ENCODE results near the gene ABCA9.

ABCA9 gene

DNA sequence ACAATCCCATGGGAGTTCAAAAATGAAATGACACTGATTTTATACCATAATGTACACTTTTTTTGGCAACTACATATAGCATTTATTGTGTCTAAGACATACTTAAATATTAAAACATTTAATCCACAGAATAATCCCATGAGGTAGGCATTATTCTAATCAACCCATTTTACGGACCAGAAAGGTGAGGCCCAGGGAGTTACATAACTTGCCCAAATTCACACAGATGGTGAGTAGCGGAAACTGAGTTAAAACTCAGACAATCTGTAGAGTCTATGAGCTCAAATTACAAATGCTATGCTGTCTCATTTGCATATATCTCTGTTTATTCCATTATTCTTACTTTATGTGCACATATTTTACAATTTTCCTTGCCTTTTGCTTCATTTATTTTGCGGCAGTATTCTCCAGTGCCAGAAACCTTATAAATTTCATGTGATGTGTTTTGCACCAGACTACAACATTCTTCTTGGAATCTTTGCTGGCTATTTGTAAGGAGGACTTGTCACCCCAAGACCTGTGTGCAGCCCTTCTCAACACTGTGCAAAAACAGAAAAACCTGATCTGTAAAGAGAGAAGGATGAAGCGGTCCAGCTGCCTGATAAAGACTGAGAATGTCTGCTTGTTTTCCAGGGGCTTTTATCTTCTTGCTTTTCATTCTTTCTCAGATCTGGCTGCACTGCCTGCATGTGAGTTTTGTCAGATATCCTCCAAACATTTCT is 2.3 kb upstream of the ABCA9 start:
- Histone ChIP-seq H3K4me3 (ENCODE audit: low read length) (no peak overlapping the region), H3K27ac (ENCODE audit: low read depth, low read length) (no peak overlapping the region), H3K9ac (ENCODE audit: low read length) (no peak overlapping the region), H3K27me3 (ENCODE audit: control insufficient read depth, insufficient read depth, low read length) (no peaks in the 10 kb centered on the region), H3K4me1 (ENCODE audit: control insufficient read depth, insufficient read depth, low read length) (no peaks in the 10 kb centered on the region), H3K36me3 (ENCODE audit: control insufficient read depth, insufficient read depth, low read length) (no peaks in the 10 kb centered on the region)

- Histone ChIP-seq H3K4me1 (ENCODE audit: control insufficient read depth, insufficient read depth, low read length) (no peaks in the 10 kb centered on the region), H3K27me3 (ENCODE audit: control insufficient read depth, insufficient read depth, low read length) (no peaks in the 10 kb centered on the region), H3K36me3 (ENCODE audit: control insufficient read depth, insufficient read depth, low read length) (no peaks in the 10 kb centered on the region), H3K9ac (ENCODE audit: low read length) (no peak overlapping the region), H3K27ac (ENCODE audit: low read depth, low read length) (no peak overlapping the region), H3K4me3 (ENCODE audit: low read length) (no peak overlapping the region)
Measured at GRCh38 chr17:69061721-69062556, 1.2 kb upstream of the ABCA9 start.

DNA sequence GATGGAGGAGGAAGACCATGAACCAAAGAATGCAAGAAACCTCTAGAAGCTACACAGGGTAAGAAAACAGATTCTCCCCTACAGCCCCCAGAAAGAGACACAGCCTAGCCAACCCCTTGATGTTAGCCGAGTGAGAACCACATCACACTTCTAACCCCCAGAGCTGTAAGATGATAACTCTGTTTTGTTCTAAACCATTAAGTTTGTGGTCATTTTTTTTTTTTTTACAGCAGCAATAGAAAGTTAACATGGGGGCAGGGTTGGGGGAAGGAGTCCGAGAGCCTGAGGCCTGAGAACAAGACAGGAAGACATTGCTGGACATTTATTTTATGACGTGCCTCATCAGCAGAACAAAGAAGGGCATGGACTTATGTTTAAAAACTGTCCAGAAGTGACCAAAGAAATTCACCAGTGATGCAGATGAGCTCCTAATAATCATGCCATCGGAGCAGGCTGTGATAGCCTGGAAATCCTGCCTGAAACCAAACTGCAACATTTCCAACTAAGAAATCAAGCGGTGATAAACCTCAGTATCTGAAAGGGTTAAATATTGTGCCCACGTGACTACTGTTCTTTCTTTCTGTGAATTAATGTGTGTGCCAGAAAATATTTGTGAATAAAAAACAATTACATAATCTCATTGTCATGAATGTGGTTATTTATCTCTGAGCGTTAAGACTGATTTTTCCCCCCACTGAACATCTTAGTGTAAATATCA is 1.1 kb downstream of the ABCA9 start:
- Histone ChIP-seq H3K27ac (ENCODE audit: low read depth, low read length) (no peak overlapping the region), H3K4me3 (ENCODE audit: low read length) (no peak overlapping the region), H3K36me3 (ENCODE audit: control insufficient read depth, insufficient read depth, low read length) (no peaks in the 10 kb centered on the region)

DNA sequence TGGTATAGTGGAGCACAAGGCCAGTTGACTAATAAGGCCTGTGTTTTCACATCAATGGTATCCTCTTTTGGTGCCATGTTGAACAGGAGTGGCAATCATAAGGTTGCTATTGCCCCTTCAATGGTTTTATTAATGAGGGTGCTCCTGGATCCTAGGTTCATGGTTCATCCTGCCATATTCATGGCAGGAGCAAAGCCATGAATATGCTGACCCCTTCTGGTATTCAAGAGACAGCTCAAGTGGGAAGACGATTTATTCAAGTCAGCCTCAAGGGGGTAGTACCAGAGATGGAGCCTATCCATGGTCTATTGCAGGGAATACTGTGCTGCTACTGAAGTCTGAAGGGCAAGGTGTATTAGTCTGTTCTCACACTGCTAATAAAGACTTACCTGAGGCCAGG is 2.6 kb downstream of the ABCA9 start:
- Histone ChIP-seq H3K9ac (ENCODE audit: low read length) (no peak overlapping the region), H3K4me1 (ENCODE audit: control insufficient read depth, insufficient read depth, low read length) (no peaks in the 10 kb centered on the region), H3K36me3 (ENCODE audit: control insufficient read depth, insufficient read depth, low read length) (no peaks in the 10 kb centered on the region), H3K27me3 (ENCODE audit: control insufficient read depth, insufficient read depth, low read length) (no peaks in the 10 kb centered on the region), H3K27ac (ENCODE audit: low read depth, low read length) (no peak overlapping the region), H3K4me3 (ENCODE audit: low read length) (no peak overlapping the region)

More for the DNA sequence above, 1.1 kb downstream of the ABCA9 start:
- H3K27me3 ChIP-seq (ENCODE audit: control insufficient read depth, insufficient read depth, low read length): no peaks in the 10 kb centered on the region
- H3K4me1 ChIP-seq (ENCODE audit: control insufficient read depth, insufficient read depth, low read length): no peaks in the 10 kb centered on the region
- no peak overlapping the region for H3K9ac ChIP-seq (ENCODE audit: low read length)

- Histone ChIP-seq H3K27me3 (ENCODE audit: control insufficient read depth, insufficient read depth, low read length) (no peaks in the 10 kb centered on the region), H3K36me3 (ENCODE audit: control insufficient read depth, insufficient read depth, low read length) (no peaks in the 10 kb centered on the region), H3K4me3 (ENCODE audit: low read length) (no peak overlapping the region), H3K4me1 (ENCODE audit: control insufficient read depth, insufficient read depth, low read length) (no peaks in the 10 kb centered on the region), H3K27ac (ENCODE audit: low read depth, low read length) (no peak overlapping the region), H3K9ac (ENCODE audit: low read length) (no peak overlapping the region)
Measured at GRCh38 chr17:69057280-69057679, 3.4 kb downstream of the ABCA9 start.

GRCh38 chr17:69056179-69056823 is 4.4 kb downstream of the ABCA9 start:
- H3K36me3 ChIP-seq (ENCODE audit: control insufficient read depth, insufficient read depth, low read length): no peaks in the 10 kb centered on the region
- H3K27ac ChIP-seq (ENCODE audit: low read depth, low read length): no peak overlapping the region
- H3K4me3 ChIP-seq (ENCODE audit: low read length): no peak overlapping the region
- no peak overlapping the region for H3K9ac ChIP-seq (ENCODE audit: low read length)
- no peaks in the 10 kb centered on the region for H3K27me3 ChIP-seq (ENCODE audit: control insufficient read depth, insufficient read depth, low read length)
- no peaks in the 10 kb centered on the region for H3K4me1 ChIP-seq (ENCODE audit: control insufficient read depth, insufficient read depth, low read length)

DNA sequence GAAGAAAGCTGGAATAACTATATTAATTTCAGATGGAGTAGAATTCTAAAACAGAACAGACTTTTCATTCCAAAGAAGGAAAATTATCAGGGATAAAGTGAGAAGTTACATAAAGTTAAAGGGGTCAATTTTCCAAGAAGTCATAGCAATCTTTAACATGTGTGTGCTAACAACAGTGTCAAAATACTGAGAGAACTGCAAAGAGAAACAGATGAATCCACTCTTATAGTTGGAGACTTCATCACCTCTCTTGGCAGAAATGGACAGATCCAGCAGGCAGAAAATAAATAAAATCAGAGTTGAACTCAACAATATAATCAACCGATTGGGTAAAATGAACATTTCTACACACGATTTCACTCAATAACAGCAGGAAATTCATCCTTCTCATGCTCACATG is 5.4 kb downstream of the ABCA9 start:
- Histone ChIP-seq H3K9ac (ENCODE audit: low read length) (no peak overlapping the region), H3K4me3 (ENCODE audit: low read length) (no peak overlapping the region), H3K4me1 (ENCODE audit: control insufficient read depth, insufficient read depth, low read length) (no peaks in the 10 kb centered on the region), H3K27ac (ENCODE audit: low read depth, low read length) (no peak overlapping the region), H3K36me3 (ENCODE audit: control insufficient read depth, insufficient read depth, low read length) (no peaks in the 10 kb centered on the region), H3K27me3 (ENCODE audit: control insufficient read depth, insufficient read depth, low read length) (no peaks in the 10 kb centered on the region)

DNA sequence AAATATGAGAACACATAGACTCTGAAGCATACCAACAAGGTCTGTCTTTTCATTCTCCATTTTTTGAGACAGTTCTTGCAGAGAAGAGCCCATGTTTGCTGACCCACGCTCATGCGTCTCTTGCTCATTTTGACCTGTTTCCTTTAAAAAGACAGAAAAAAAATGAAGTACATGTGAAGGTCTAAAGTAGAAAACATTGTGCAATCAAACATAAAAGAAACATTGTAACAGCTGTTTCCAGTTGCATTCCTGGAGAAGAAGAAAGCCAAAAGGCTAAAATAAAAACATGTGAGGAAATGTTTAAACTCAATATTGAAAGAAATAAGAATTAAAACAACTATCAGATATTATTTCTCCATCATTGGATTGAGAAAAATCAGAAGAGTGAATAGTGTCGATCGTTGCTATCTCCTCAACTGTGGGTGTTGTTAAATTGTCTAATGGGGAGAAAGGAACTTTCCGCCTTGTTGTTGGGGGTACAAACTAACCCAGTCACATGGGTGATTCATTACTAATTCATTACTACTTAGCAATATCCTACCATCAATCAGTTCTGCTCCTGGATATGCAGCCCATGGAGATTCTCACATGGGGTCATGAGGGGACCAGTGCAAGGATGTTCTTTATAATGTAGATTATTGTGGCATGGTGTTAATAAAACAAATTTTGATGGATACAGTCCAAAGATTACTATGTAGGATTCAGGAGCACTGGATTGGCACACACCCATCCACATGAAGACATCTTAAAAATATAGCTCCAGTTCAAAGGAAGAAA is 9.5 kb downstream of the ABCA9 start:
- no peak overlapping the region for H3K9ac ChIP-seq (ENCODE audit: low read length)
- no peak overlapping the region for H3K27ac ChIP-seq (ENCODE audit: low read depth, low read length)
- no peak overlapping the region for H3K4me3 ChIP-seq (ENCODE audit: low read length)
- H3K36me3 ChIP-seq (ENCODE audit: control insufficient read depth, insufficient read depth, low read length): no peaks in the 10 kb centered on the region
- no peaks in the 10 kb centered on the region for H3K4me1 ChIP-seq (ENCODE audit: control insufficient read depth, insufficient read depth, low read length)
- no peaks in the 10 kb centered on the region for H3K27me3 ChIP-seq (ENCODE audit: control insufficient read depth, insufficient read depth, low read length)

DNA sequence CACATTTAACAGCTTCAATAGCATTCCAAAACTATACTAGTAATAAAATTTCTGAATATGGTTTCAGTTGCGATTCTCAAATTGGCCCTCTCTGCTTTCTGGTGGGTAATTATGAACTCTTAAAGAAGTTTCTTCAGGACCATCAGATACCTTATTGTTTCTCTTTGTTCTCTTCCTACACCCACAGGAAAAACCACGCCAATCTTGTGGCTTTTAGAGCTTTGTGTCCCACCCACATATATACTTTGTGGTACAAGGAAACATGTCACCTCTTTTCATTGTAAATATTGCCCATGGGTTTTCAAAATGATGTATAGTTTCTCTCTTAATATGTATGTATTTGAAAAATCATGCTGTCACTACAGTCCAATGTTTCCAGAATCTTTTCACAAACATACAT is 12.1 kb downstream of the ABCA9 start:
- no peaks in the 10 kb centered on the region for H3K4me1 ChIP-seq (ENCODE audit: control insufficient read depth, insufficient read depth, low read length)
- no peaks in the 10 kb centered on the region for H3K27me3 ChIP-seq (ENCODE audit: control insufficient read depth, insufficient read depth, low read length)
- no peaks in the 10 kb centered on the region for H3K36me3 ChIP-seq (ENCODE audit: control insufficient read depth, insufficient read depth, low read length)
- no peak overlapping the region for H3K27ac ChIP-seq (ENCODE audit: low read depth, low read length)
- H3K9ac ChIP-seq (ENCODE audit: low read length): no peak overlapping the region
- no peak overlapping the region for H3K4me3 ChIP-seq (ENCODE audit: low read length)

GRCh38 chr17:69047368-69048263 is 13.1 kb downstream of the ABCA9 start:
- H3K27ac ChIP-seq (ENCODE audit: low read depth, low read length): no peak overlapping the region
- no peaks in the 10 kb centered on the region for H3K4me1 ChIP-seq (ENCODE audit: control insufficient read depth, insufficient read depth, low read length)
- no peak overlapping the region for H3K4me3 ChIP-seq (ENCODE audit: low read length)
- no peaks in the 10 kb centered on the region for H3K27me3 ChIP-seq (ENCODE audit: control insufficient read depth, insufficient read depth, low read length)
- H3K36me3 ChIP-seq (ENCODE audit: control insufficient read depth, insufficient read depth, low read length): no peaks in the 10 kb centered on the region
- H3K9ac ChIP-seq (ENCODE audit: low read length): no peak overlapping the region

Measured in rectal smooth muscle tissue (tissue), 1 donor.